ENCODE measurements around the gene TMEM52B.
"Not testable (repeated sequence)": the region's sequence is repeated elsewhere in the genome, so short reads cannot be mapped to it uniquely, and the experiment has no call there.

The TMEM52B gene

GRCh38 chr12:10171973-10172728, 6.7 kb upstream of the TMEM52B start, which contains the start of gene OLR1:
Gene OLR1, minus strand, starts transcription at chr12:10172132. Its CDS starts 55 bp downstream, at chr12:10172077.
- DNase-seq: no peak

GRCh38 chr12:10174986-10175614, 3.7 kb upstream of the TMEM52B start:
- no peak for DNase-seq

GRCh38 chr12:10175846-10176636, 2.8 kb upstream of the TMEM52B start:
- DNase-seq: no peak

- DNase-seq: no peak
Observed at GRCh38 chr12:10179776-10180181, 947 bp downstream of the TMEM52B start.

- no peak for DNase-seq
Observed at GRCh38 chr12:10182354-10183049, 3.7 kb downstream of the TMEM52B start.

GRCh38 chr12:10184261-10184843, 5.5 kb downstream of the TMEM52B start:
- DNase-seq: no peak

- no peak for DNase-seq
Observed at GRCh38 chr12:10186299-10186698, 7.5 kb downstream of the TMEM52B start.

- DNase-seq: not testable (repeated sequence)
Observed at GRCh38 chr12:10186958-10187357, 8.1 kb downstream of the TMEM52B start.

GRCh38 chr12:10189653-10190052, 10.8 kb downstream of the TMEM52B start:
- DNase-seq: no peak

GRCh38 chr12:10190558-10191388, 11.9 kb downstream of the TMEM52B start:
- DNase-seq: peak; percentile 10

- no peak for DNase-seq
Observed at GRCh38 chr12:10191865-10192264, 13.0 kb downstream of the TMEM52B start.

GRCh38 chr12:10194160-10194670, 15.4 kb downstream of the TMEM52B start:
- DNase-seq: no peak

GRCh38 chr12:10196210-10196609, 17.4 kb downstream of the TMEM52B start:
- no peak for DNase-seq

GRCh38 chr12:10197879-10198278, 19.0 kb downstream of the TMEM52B start:
- no peak for DNase-seq

GRCh38 chr12:10204495-10204894, 25.7 kb downstream of the TMEM52B start:
- DNase-seq: not testable (repeated sequence)

- DNase-seq: no peak
Observed at GRCh38 chr12:10205220-10205807, 26.5 kb downstream of the TMEM52B start.

- no peak for DNase-seq
Observed at GRCh38 chr12:10207136-10207535, 28.3 kb downstream of the TMEM52B start.

- DNase-seq: no peak
Observed at GRCh38 chr12:10210225-10210624, 31.4 kb downstream of the TMEM52B start.

GRCh38 chr12:10211101-10211939, 32.5 kb downstream of the TMEM52B start:
- no peak for DNase-seq

Data from NCI-H2029 treated with DMSO at 0.1 percent for 48 hours (cell line).